HuH-7 (cell line): ENCODE measurements around the gene GDI2.
"Not testable (repeated sequence)": the region's sequence is repeated elsewhere in the genome, so short reads cannot be mapped to it uniquely, and the experiment has no call there.

ENCODE experiments used
- DNase-seq: peaks from one replicate; pipeline ENCODE4 v3.0.0; 2011; ENCODE audit warnings: low spot score

The GDI2 gene

GRCh38 chr10:5827841-5828240 is 14.6 kb upstream of the GDI2 start:
- no peak for DNase-seq

GRCh38 chr10:5826511-5826910 is 13.3 kb upstream of the GDI2 start:
- DNase-seq, result not testable (repeated sequence)

GRCh38 chr10:5818894-5819293 is 5.7 kb upstream of the GDI2 start:
- no peak for DNase-seq

GRCh38 chr10:5818048-5818331 is 4.8 kb upstream of the GDI2 start:
- no peak for DNase-seq

- no peak for DNase-seq
Observed at GRCh38 chr10:5817322-5818047, 4.3 kb upstream of the GDI2 start.

GRCh38 chr10:5816170-5816569 is 2.9 kb upstream of the GDI2 start:
- no peak for DNase-seq

GRCh38 chr10:5814110-5815107 is 1.2 kb upstream of the GDI2 start:
- peak; percentile 41 for DNase-seq

- DNase-seq, result no peak
Observed at GRCh38 chr10:5813091-5813340, 218 bp downstream of the GDI2 start.

GRCh38 chr10:5812283-5813090 is 747 bp downstream of the GDI2 start:
- DNase-seq, result no peak

GRCh38 chr10:5811387-5811821 is 1.8 kb downstream of the GDI2 start:
- no peak for DNase-seq

- DNase-seq, result no peak
Observed at GRCh38 chr10:5810225-5810624, 3.0 kb downstream of the GDI2 start.

- DNase-seq, result no peak
Observed at GRCh38 chr10:5809527-5810154, 3.6 kb downstream of the GDI2 start.

- not testable (repeated sequence) for DNase-seq
Observed at GRCh38 chr10:5808783-5809392, 4.3 kb downstream of the GDI2 start.

- DNase-seq, result no peak
Observed at GRCh38 chr10:5806745-5807144, 6.5 kb downstream of the GDI2 start.

GRCh38 chr10:5805711-5806110 is 7.5 kb downstream of the GDI2 start:
- DNase-seq, result no peak

- no peak for DNase-seq
Observed at GRCh38 chr10:5805260-5805659, 8.0 kb downstream of the GDI2 start.

- no peak for DNase-seq
Observed at GRCh38 chr10:5804386-5804785, 8.8 kb downstream of the GDI2 start.

- no peak for DNase-seq
Observed at GRCh38 chr10:5800782-5801181, 12.5 kb downstream of the GDI2 start.

GRCh38 chr10:5794236-5794635 is 19.0 kb downstream of the GDI2 start:
- DNase-seq, result no peak

GRCh38 chr10:5789626-5790025 is 23.6 kb downstream of the GDI2 start:
- no peak for DNase-seq

- no peak for DNase-seq
Observed at GRCh38 chr10:5788969-5789368, 24.3 kb downstream of the GDI2 start.

- no peak for DNase-seq
Observed at GRCh38 chr10:5783300-5783699, 29.9 kb downstream of the GDI2 start.
